ENCODE data around the gene ZCCHC7. TPM values are rescaled to one million over a fixed set of nuclear protein-coding genes. Genes with fewer than 3 reads are reported as not detected.

Gene ZCCHC7
- total and polyA plus RNA-seq, 2 of the 8 experiments (the other 6 are each of a cell fraction or from before 2014, with no cell fraction given), result 12.2 to 27.5 TPM

DNA sequence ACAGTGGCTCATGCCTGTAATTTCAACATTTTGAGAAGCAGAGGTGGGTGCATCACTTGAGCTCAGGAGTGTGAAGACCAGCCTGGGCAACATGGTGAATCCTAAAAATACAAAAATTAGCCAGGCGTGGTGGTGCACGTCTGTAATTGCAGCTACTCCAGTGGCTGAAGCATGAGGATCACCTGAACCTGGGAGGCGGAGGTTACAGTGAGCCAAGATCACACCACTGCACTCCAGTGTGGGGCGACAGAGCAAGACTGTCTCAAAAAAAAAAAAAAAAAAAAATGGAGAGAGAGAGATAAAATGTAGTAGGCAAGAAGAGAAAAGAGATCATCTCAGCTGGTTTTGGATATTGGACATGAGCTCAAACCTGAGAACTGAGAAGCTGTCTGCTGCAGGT is 23.7 kb upstream of the ZCCHC7 start:
- H3K4me3 ChIP-seq (ENCODE audit: extremely low read depth in 1 of 4, insufficient read depth in 2 of 4, low read depth in 3 of 4, low read length in 4 of 4), result no peak overlapping the region
- H2BK15ac ChIP-seq (ENCODE audit: low read length), result no peak overlapping the region
- no peak overlapping the region for H3K4ac ChIP-seq (replicated peaks; ENCODE audit: insufficient read length, low read depth, low read length)
- H2AFZ ChIP-seq (ENCODE audit: low read length), result no peak overlapping the region
- H3K27me3 ChIP-seq (replicated peaks in 1 of 4; ENCODE audit: control insufficient read depth in 3 of 4, extremely low read depth in 1 of 4, insufficient read depth in 3 of 4, low read length in 3 of 4), result no peaks in the 10 kb centered on the region
- 81% methylated on average over 3 of the region's 4 CpGs; no CpG with 5 or more reads in 1 of the 2 experiments for WGBS, 2 experiments (ENCODE audit: extremely low coverage in 1 of 2, insufficient coverage in 1 of 2, insufficient read length in 1 of 2, insufficient replicate concordance in 2 of 2, low coverage in 1 of 2, low lambda C conversion rate in 2 of 2, missing lambda C conversion rate in 1 of 2)
- H3K23ac ChIP-seq (ENCODE audit: insufficient read length), result no peak overlapping the region
- no peaks in the 10 kb centered on the region for H3K23me2 ChIP-seq (ENCODE audit: low read depth, low read length)
- no peak for DNase-seq (ENCODE audit: low read depth in 1 of 2, low spot score in 2 of 2)
- H2BK120ac ChIP-seq (replicated peaks; ENCODE audit: low read depth, low read length), result no peak overlapping the region
- H3K9me3 ChIP-seq (ENCODE audit: insufficient read depth in 2 of 2, low read depth in 1 of 2, low read length in 1 of 2), result no peaks in the 10 kb centered on the region
- H3K4me1 ChIP-seq (replicated peaks in 1 of 4; ENCODE audit: control insufficient read depth in 3 of 4, insufficient read depth in 4 of 4, low read length in 3 of 4), result peaks cover 0 to 6% (median 0%) of the 10 kb centered on the region in 4 experiments; a peak in 2 of 7 replicates
- H2AK5ac ChIP-seq (ENCODE audit: low read depth, low read length), result no peak overlapping the region
- H3K27ac ChIP-seq (ENCODE audit: low read depth, low read length), result no peak overlapping the region
- H3K18ac ChIP-seq (ENCODE audit: extremely low read depth, low read length), result no peak overlapping the region
- ChIA-PET CTCF (ENCODE audit: partially characterized antibody) (interaction anchor here (1.0 to 1.4 kb wide), 2 partner anchors 19 to 23 kb away, joined by 3 to 7 read pairs; partner anchors contain the start of gene ZCCHC7), POLR2A (ENCODE audit: partially characterized antibody) (interaction anchor here (0.8 kb wide), 1 partner anchor 11 kb away, joined by 3 read pairs; no protein-coding TSS in a partner anchor)
- no peaks in the 10 kb centered on the region for H3K79me1 ChIP-seq (ENCODE audit: low read depth, low read length)
- H3K56ac ChIP-seq (replicated peaks; ENCODE audit: insufficient read length, low read depth, low read length), result no peak overlapping the region
- FAIRE-seq, result no peak
- H3K4me2 ChIP-seq (ENCODE audit: insufficient read depth in 1 of 2, low read depth in 2 of 2, low read length in 2 of 2), result no peak overlapping the region
- H3K79me2 ChIP-seq (ENCODE audit: control insufficient read depth in 1 of 2, insufficient read depth in 2 of 2, low read length in 2 of 2), result no peaks in the 10 kb centered on the region
- H3K14ac ChIP-seq (ENCODE audit: insufficient read length), result no peak overlapping the region
- H3K9ac ChIP-seq (replicated peaks in 1 of 4; ENCODE audit: extremely low read depth in 1 of 4, low read depth in 3 of 4, low read length in 3 of 4), result no peak overlapping the region
- H4K91ac ChIP-seq (replicated peaks; ENCODE audit: insufficient read length, low read length), result no peak overlapping the region
- no peak overlapping the region for H2BK12ac ChIP-seq (ENCODE audit: low read depth, low read length)
- H4K8ac ChIP-seq (ENCODE audit: extremely low read depth, insufficient read depth, low read length), result no peak overlapping the region
- H4K20me1 ChIP-seq (replicated peaks in 1 of 2; ENCODE audit: control insufficient read depth in 1 of 2, insufficient read depth in 2 of 2, low read length in 2 of 2), result peaks cover 0 to 1% of the 10 kb centered on the region in 2 experiments
- no peak overlapping the region for H2BK20ac ChIP-seq (ENCODE audit: low read length)
- H2BK5ac ChIP-seq (ENCODE audit: low read depth, low read length), result no peak overlapping the region
- no peak overlapping the region for H4K5ac ChIP-seq (ENCODE audit: insufficient read length, low read depth, low read length)
- H3K36me3 ChIP-seq (ENCODE audit: control insufficient read depth in 2 of 4, insufficient read depth in 4 of 4, low read length in 3 of 4), result no peaks in the 10 kb centered on the region
- no peak for TF ChIP-seq NRF1 (IDR thresholded peaks at IDR 0.05; ENCODE audit: low read depth, low read length)
- TF ChIP-seq CHD2 (IDR thresholded peaks at IDR 0.05; ENCODE audit: low read length), result no peak
- TF ChIP-seq RFX5 (IDR thresholded peaks at IDR 0.05; ENCODE audit: borderline replicate concordance, low read depth, low read length), result no peak
- TF ChIP-seq SIN3A (conservative IDR thresholded peaks at IDR 0.05 in 1 of 2, IDR thresholded peaks at IDR 0.05 in 1 of 2; ENCODE audit: low read depth in 1 of 2, low read length in 2 of 2), result no peak
- no peak for TF ChIP-seq PHF8 (conservative IDR thresholded peaks at IDR 0.05; ENCODE audit: low read depth, low read length)
- TF ChIP-seq HDAC2 (IDR thresholded peaks at IDR 0.05; ENCODE audit: borderline replicate concordance in 1 of 2, low read depth in 2 of 2, low read length in 2 of 2), result no peak
- no peak for TF ChIP-seq CEBPB (IDR thresholded peaks at IDR 0.05; ENCODE audit: low read depth, low read length)
- TF ChIP-seq SP4 (IDR thresholded peaks at IDR 0.05; ENCODE audit: low read length), result no peak
- no peak for TF ChIP-seq RBBP5 (IDR thresholded peaks at IDR 0.05; ENCODE audit: borderline replicate concordance, low read depth, low read length)
- TF ChIP-seq POLR2AphosphoS5 (IDR thresholded peaks at IDR 0.05; ENCODE audit: low read depth, low read length), result no peak
- TF ChIP-seq RAD21 (IDR thresholded peaks at IDR 0.05 in 1 of 2, conservative IDR thresholded peaks at IDR 0.05 in 1 of 2; ENCODE audit: low read depth in 2 of 2, low read length in 2 of 2), result no peak
- TF ChIP-seq, protein P1, sequence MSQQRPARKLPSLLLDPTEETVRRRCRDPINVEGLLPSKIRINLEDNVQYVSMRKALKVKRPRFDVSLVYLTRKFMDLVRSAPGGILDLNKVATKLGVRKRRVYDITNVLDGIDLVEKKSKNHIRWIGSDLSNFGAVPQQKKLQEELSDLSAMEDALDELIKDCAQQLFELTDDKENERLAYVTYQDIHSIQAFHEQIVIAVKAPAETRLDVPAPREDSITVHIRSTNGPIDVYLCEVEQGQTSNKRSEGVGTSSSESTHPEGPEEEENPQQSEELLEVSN (IDR thresholded peaks at IDR 0.05), result no peak
- TF ChIP-seq EGR1 (IDR thresholded peaks at IDR 0.05; ENCODE audit: borderline replicate concordance, low read depth, low read length), result no peak
